H1 (cell line): ENCODE measurements around the gene NR2E3. TPM values are rescaled to one million over a fixed set of nuclear protein-coding genes. Genes with fewer than 3 reads are reported as not detected.

Experiments used
- CTCF ChIA-PET: fragments of 300-600 bp; sonication (Branson Sonifier 250); formaldehyde crosslinking; loops from one replicate; lab custom pipeline; 2021; ENCODE audit not compliant: partially characterized antibody; lab: Charles Lee
- POLR2A ChIA-PET: fragments of 300-600 bp; sonication (Branson Sonifier 250); formaldehyde crosslinking; loops from one replicate; lab custom pipeline; 2021; ENCODE audit warnings: inconsistent platforms; ENCODE audit not compliant: partially characterized antibody; lab: Charles Lee
- DNase-seq, 2 experiments: peaks; one replicate each; pipeline versions ENCODE4 v3.0.0 to v3.0.0-alpha.2; 2010 to 2022; ENCODE audit warnings: low spot score in 2 of 2, low read depth in 1 of 2, mixed read lengths in 1 of 2
- FAIRE-seq: peaks from 2 replicates; lab custom pipeline; 2011; peaks lifted over from hg19 to GRCh38; lab: Jason Lieb, UNC
- H2AFZ ChIP-seq: 2 replicates; pipeline ENCODE4 v1.8.1; 2012; ENCODE audit warnings: low read length, inconsistent platforms
- H2AK5ac ChIP-seq: 2 replicates; pipeline ENCODE4 v1.6.1; 2013; ENCODE audit warnings: low read depth, low read length
- H2BK120ac ChIP-seq: replicated peaks from 2 replicates; pipeline ENCODE3; 2013; ENCODE audit warnings: low read depth, low read length, inconsistent platforms
- H2BK12ac ChIP-seq: 2 replicates; pipeline ENCODE4 v1.6.1; 2013; ENCODE audit warnings: low read depth, low read length
- H2BK15ac ChIP-seq: 2 replicates; pipeline ENCODE4 v1.6.1; 2013; ENCODE audit warnings: low read length
- H2BK20ac ChIP-seq: 2 replicates; pipeline ENCODE4 v1.6.1; 2013; ENCODE audit warnings: low read length
- H2BK5ac ChIP-seq: 2 replicates; pipeline ENCODE4 v1.6.1; 2013; ENCODE audit warnings: low read depth, low read length
- H3K14ac ChIP-seq: 2 replicates; pipeline ENCODE4 v1.6.1; 2013; ENCODE audit warnings: inconsistent platforms; ENCODE audit not compliant: insufficient read length
- H3K18ac ChIP-seq: 2 replicates; pipeline ENCODE4 v1.6.1; 2013; ENCODE audit warnings: low read length; ENCODE audit errors: extremely low read depth
- H3K23ac ChIP-seq: 2 replicates; pipeline ENCODE4 v1.6.1; 2013; ENCODE audit warnings: inconsistent platforms; ENCODE audit not compliant: insufficient read length
- H3K23me2 ChIP-seq: 2 replicates; pipeline ENCODE4 v1.6.1; 2013; ENCODE audit warnings: low read depth, low read length
- H3K27ac ChIP-seq: 2 replicates; pipeline ENCODE4 v1.6.1; 2011; ENCODE audit warnings: low read depth, low read length, inconsistent platforms
- H3K27me3 ChIP-seq, 4 experiments: replicated peaks in 1 of 4; 1 replicate in 1 of 4; 2 replicates in 3 of 4; pipeline versions ENCODE4 v1.6.1 to v1.8.1; 2011 to 2013; ENCODE audit warnings: low read length in 3 of 4, mild to moderate bottlenecking in 3 of 4, inconsistent platforms in 2 of 4, mixed read lengths in 2 of 4, moderate library complexity in 1 of 4; ENCODE audit not compliant: control insufficient read depth in 3 of 4, insufficient read depth in 3 of 4; ENCODE audit errors: extremely low read depth in 1 of 4
- H3K36me3 ChIP-seq, 4 experiments: 2 replicates each; pipeline versions ENCODE4 v1.6.1 to v1.8.1; 2011 to 2013; ENCODE audit warnings: mild to moderate bottlenecking in 4 of 4, low read length in 3 of 4, moderate library complexity in 2 of 4, control low read depth in 1 of 4, inconsistent platforms in 1 of 4; ENCODE audit not compliant: insufficient read depth in 4 of 4, control insufficient read depth in 2 of 4
- H3K4ac ChIP-seq: replicated peaks from 2 replicates; pipeline ENCODE3; 2013; ENCODE audit warnings: low read length, low read depth, mixed read lengths, inconsistent platforms; ENCODE audit not compliant: insufficient read length
- H3K4me1 ChIP-seq, 4 experiments: replicated peaks in 1 of 4; 1 replicate in 1 of 4; 2 replicates in 3 of 4; pipeline versions ENCODE4 v1.6.1 to v1.8.1; 2011 to 2013; ENCODE audit warnings: low read length in 3 of 4, inconsistent platforms in 2 of 4, mixed read lengths in 1 of 4; ENCODE audit not compliant: insufficient read depth in 4 of 4, control insufficient read depth in 3 of 4
- H3K4me2 ChIP-seq, 2 experiments: 2 replicates each; pipeline versions ENCODE4 v1.6.1 to v1.8.1; 2011 to 2013; ENCODE audit warnings: low read depth in 2 of 2, low read length in 2 of 2, control low read depth in 1 of 2, inconsistent platforms in 1 of 2, mild to moderate bottlenecking in 1 of 2; ENCODE audit not compliant: insufficient read depth in 1 of 2
- H3K4me3 ChIP-seq, 4 experiments: fragments of 200-600, 300-600 bp in 1 of 4; sonication (generic), shearing (Covaris generic), sonication (Bioruptor Twin) in 1 of 4; 2 replicates each; pipeline versions ENCODE4 v1.5.1 to v1.8.1; 2011 to 2016; ENCODE audit warnings: low read length in 4 of 4, low read depth in 3 of 4, control low read depth in 2 of 4, inconsistent platforms in 2 of 4, mild to moderate bottlenecking in 2 of 4, mixed read lengths in 1 of 4, moderate library complexity in 1 of 4; ENCODE audit not compliant: insufficient read depth in 2 of 4; ENCODE audit errors: extremely low read depth in 1 of 4
- H3K56ac ChIP-seq: replicated peaks from 2 replicates; pipeline ENCODE3; 2013; ENCODE audit warnings: low read depth, mild to moderate bottlenecking, mixed read lengths, low read length, inconsistent platforms; ENCODE audit not compliant: insufficient read length
- H3K79me1 ChIP-seq: 2 replicates; pipeline ENCODE4 v1.6.1; 2013; ENCODE audit warnings: low read depth, low read length, control low read depth
- H3K79me2 ChIP-seq, 2 experiments: 2 replicates each; pipeline versions ENCODE4 v1.6.1 to v1.8.1; 2012 to 2013; ENCODE audit warnings: low read length in 2 of 2, mild to moderate bottlenecking in 2 of 2, inconsistent platforms in 1 of 2; ENCODE audit not compliant: insufficient read depth in 2 of 2, control insufficient read depth in 1 of 2
- H3K9ac ChIP-seq, 4 experiments: replicated peaks in 1 of 4; 1 replicate in 1 of 4; 2 replicates in 3 of 4; pipeline versions ENCODE4 v1.6.1 to v1.8.1; 2011 to 2013; ENCODE audit warnings: low read depth in 3 of 4, low read length in 3 of 4, control low read depth in 2 of 4, mild to moderate bottlenecking in 2 of 4, moderate library complexity in 2 of 4, inconsistent platforms in 1 of 4; ENCODE audit errors: extremely low read depth in 1 of 4
- H3K9me3 ChIP-seq, 2 experiments: 2 replicates each; pipeline versions ENCODE4 v1.6.1 to v1.8.1; 2012 to 2013; ENCODE audit warnings: mild to moderate bottlenecking in 2 of 2, moderate library complexity in 2 of 2, control low read depth in 1 of 2, inconsistent platforms in 1 of 2, low read depth in 1 of 2, low read length in 1 of 2, mixed read lengths in 1 of 2; ENCODE audit not compliant: insufficient read depth in 2 of 2
- H4K20me1 ChIP-seq, 2 experiments: replicated peaks in 1 of 2; 2 replicates each; pipeline versions ENCODE3 to v1.8.1; 2011 to 2013; ENCODE audit warnings: inconsistent platforms in 2 of 2, low read length in 2 of 2, mild to moderate bottlenecking in 1 of 2; ENCODE audit not compliant: insufficient read depth in 2 of 2, control insufficient read depth in 1 of 2
- H4K5ac ChIP-seq: 2 replicates; pipeline ENCODE4 v1.6.1; 2013; ENCODE audit warnings: low read length, low read depth, mixed read lengths, inconsistent platforms; ENCODE audit not compliant: insufficient read length
- H4K8ac ChIP-seq: 2 replicates; pipeline ENCODE4 v1.8.0; 2013; ENCODE audit warnings: mild to moderate bottlenecking, moderate library complexity, low read length, inconsistent platforms; ENCODE audit not compliant: insufficient read depth; ENCODE audit errors: extremely low read depth
- H4K91ac ChIP-seq: replicated peaks from 2 replicates; pipeline ENCODE3; 2013; ENCODE audit warnings: low read length, mixed read lengths, inconsistent platforms; ENCODE audit not compliant: insufficient read length
- ASH2L ChIP-seq: fragments of 200-600, 300-600 bp; sonication (generic); IDR thresholded peaks from one replicate; pipeline ENCODE4 v1.7.1; 2017; ENCODE audit warnings: low read length
- ATF3 ChIP-seq: IDR thresholded peaks from 2 replicates; pipeline ENCODE4 v1.6.1; 2011; ENCODE audit warnings: low read depth, mild to moderate bottlenecking, low read length; ENCODE audit not compliant: insufficient read depth
- CHD1 ChIP-seq: IDR thresholded peaks from 2 replicates; pipeline ENCODE4 v1.6.1; 2012; ENCODE audit warnings: low read depth, low read length, improper control_type of control experiment
- CHD2 ChIP-seq: IDR thresholded peaks from 2 replicates; pipeline ENCODE4 v1.6.1; 2012; ENCODE audit warnings: low read length, improper control_type of control experiment
- CTBP2 ChIP-seq: IDR thresholded peaks from 2 replicates; pipeline ENCODE4 v1.7.0; 2011; ENCODE audit warnings: borderline replicate concordance, mild to moderate bottlenecking, moderate library complexity, mixed read lengths, low read length; ENCODE audit not compliant: insufficient read depth, insufficient read length
- EP300 ChIP-seq, 2 experiments: IDR thresholded peaks; 1 replicate in 1 of 2; 2 replicates in 1 of 2; pipeline ENCODE4 v1.6.1; 2011 to 2012; ENCODE audit warnings: low read depth in 2 of 2, low read length in 2 of 2, mild to moderate bottlenecking in 2 of 2, borderline replicate concordance in 1 of 2, inconsistent platforms in 1 of 2, moderate library complexity in 1 of 2
- KDM5A ChIP-seq: fragments of 200-600 bp; IDR thresholded peaks from 2 replicates; pipeline ENCODE4 v1.7.1; 2012; ENCODE audit warnings: mild to moderate bottlenecking, low read length, inconsistent platforms, mixed read lengths
- POU5F1 ChIP-seq: IDR thresholded peaks from 2 replicates; pipeline ENCODE4 v1.6.1; 2011; ENCODE audit warnings: low read depth, mild to moderate bottlenecking, low read length, moderate library complexity
- RBBP5 ChIP-seq: IDR thresholded peaks from 2 replicates; pipeline ENCODE4 v1.7.1; 2012; ENCODE audit warnings: low read depth, mild to moderate bottlenecking, inconsistent platforms, low read length, moderate library complexity, borderline replicate concordance
- RNF2 ChIP-seq: fragments of 200-900, 300-1000 bp; sonication (generic); IDR thresholded peaks from 2 replicates; pipeline ENCODE4 v1.7.1; 2016; ENCODE audit warnings: borderline replicate concordance, low read depth, mild to moderate bottlenecking, antibody characterized with exemption, low read length; ENCODE audit not compliant: poor library complexity, severe bottlenecking; ENCODE audit errors: missing control alignments
- SIRT6 ChIP-seq: IDR thresholded peaks from one replicate; pipeline ENCODE4 v1.7.1; 2012; ENCODE audit warnings: low read length, inconsistent platforms
- SIX5 ChIP-seq: IDR thresholded peaks from 2 replicates; pipeline ENCODE4 v1.6.1; 2011; ENCODE audit warnings: mild to moderate bottlenecking, low read depth, low read length
- TAF7 ChIP-seq: optimal IDR thresholded peaks from 2 replicates; pipeline ENCODE3; 2011; ENCODE audit warnings: low read depth, mild to moderate bottlenecking, inconsistent platforms, low read length, moderate library complexity, borderline replicate concordance
- TEAD4 ChIP-seq: IDR thresholded peaks from 2 replicates; pipeline ENCODE4 v1.6.1; 2012; ENCODE audit warnings: low read depth, low read length, inconsistent platforms, mixed read lengths
- WGBS, 2 experiments: shearing (Covaris generic) in 1 of 2; methylation state at CpG; one replicate each; pipeline versions ENCODE4 v1.1.6 to v1.1.7; 2013 to 2015; ENCODE audit warnings: low lambda C conversion rate in 2 of 2, mixed read lengths in 2 of 2, inconsistent platforms in 1 of 2, low coverage in 1 of 2, missing lambda C conversion rate in 1 of 2; ENCODE audit not compliant: insufficient replicate concordance in 2 of 2, insufficient coverage in 1 of 2, insufficient read length in 1 of 2; ENCODE audit errors: extremely low coverage in 1 of 2, missing lambda C conversion rate in 1 of 2; 5-methylcytosine and 5-hydroxymethylcytosine counted together
- polyA plus RNA-seq, 7 experiments: library from polyadenylated mRNA; depleted of rRNA in 3 of 7; stranded (reverse) in 5 of 7; unstranded in 2 of 7; fragments of >200 nt in 5 of 7; fragments of 200-250 nt in 2 of 7; gene quantifications; 1 replicate in 5 of 7; 2 replicates in 1 of 7; 4 replicates in 1 of 7; pipeline versions ENCODE4 v1.2.1 to v1.2.3, GENCODE V29; 2011 to 2013; ENCODE audit warnings: missing spikeins in 2 of 7, mixed read lengths in 2 of 7
- total RNA-seq: library from RNA; stranded (reverse); fragmentation: NEBNext Ultra II Directional; extraction: Animal tissue kit (Norgen Biotek cat#: 25700); gene quantifications from 2 replicates; pipeline ENCODE4 v1.2.1, GENCODE V29; 2021

Gene NR2E3
- total and polyA plus RNA-seq, 2 of the 8 experiments (the other 6 are each of a cell fraction or from before 2014, with no cell fraction given) = 0.56 to 0.80 TPM

- no peak overlapping the region for H3K23ac ChIP-seq
- H2BK12ac ChIP-seq = no peak overlapping the region
- no peak overlapping the region for H3K4me3 ChIP-seq
- FAIRE-seq = no peak
- no peaks in the 10 kb centered on the region for H3K36me3 ChIP-seq
- H3K79me2 ChIP-seq = no peaks in the 10 kb centered on the region
- WGBS, 2 experiments = 97% methylated on average over 3 of the region's 3 CpGs; no CpG with 5 or more reads in 1 of the 2 experiments
- no peak overlapping the region for H3K4me2 ChIP-seq
- CTCF ChIA-PET = interaction anchor here (2.6 kb wide), 1 partner anchor 14 kb away, joined by 12 read pairs; no protein-coding TSS in a partner anchor
- no peak for DNase-seq
- H3K18ac ChIP-seq = no peak overlapping the region
- no peak overlapping the region for H3K4ac ChIP-seq
- no peaks in the 10 kb centered on the region; a peak in 1 of 4 replicates for H3K9me3 ChIP-seq
- H3K27ac ChIP-seq = no peak overlapping the region
- H2BK120ac ChIP-seq = no peak overlapping the region
- H4K20me1 ChIP-seq = no peaks in the 10 kb centered on the region
- H2AK5ac ChIP-seq = no peak overlapping the region
- H3K79me1 ChIP-seq = no peaks in the 10 kb centered on the region
- no peaks in the 10 kb centered on the region for H3K27me3 ChIP-seq
- H2BK15ac ChIP-seq = no peak overlapping the region
- H2AFZ ChIP-seq = no peak overlapping the region
- H2BK5ac ChIP-seq = no peak overlapping the region
- no peak overlapping the region for H3K9ac ChIP-seq
- H3K4me1 ChIP-seq = peaks cover 0 to 4% (median 0%) of the 10 kb centered on the region in 4 experiments; a peak in 1 of 7 replicates
- H3K56ac ChIP-seq = no peak overlapping the region
- POLR2A ChIA-PET = no interaction called here
- H3K14ac ChIP-seq = no peak overlapping the region
- no peak overlapping the region for H4K5ac ChIP-seq
- H4K91ac ChIP-seq = no peak overlapping the region
- H3K23me2 ChIP-seq = no peaks in the 10 kb centered on the region
- H2BK20ac ChIP-seq = no peak overlapping the region
- H4K8ac ChIP-seq = no peak overlapping the region
- TF ChIP-seq CHD2 (no peak), POU5F1 (no peak), EP300 (IDR thresholded peaks at IDR 0.05; ENCODE audit: borderline replicate concordance in 1 of 2, low read depth in 2 of 2, low read length in 2 of 2) (no peak), CTBP2 (no peak), RBBP5 (no peak), RNF2 (no peak), SIRT6 (no peak), ASH2L (no peak), TAF7 (no peak), SIX5 (no peak), KDM5A (no peak), ATF3 (no peak), TEAD4 (no peak), CHD1 (no peak)
These were observed 4.9 kb downstream of the NR2E3 start for GRCh38 chr15:71815301-71815700.
